Left lobe of liver (tissue), 2 donors: Measurements from ENCODE around the gene RBMS3. TPM values are rescaled to one million over a fixed set of nuclear protein-coding genes. Genes with fewer than 3 reads are reported as not detected.
"Not testable (repeated sequence)": the region's sequence is repeated elsewhere in the genome, so short reads cannot be mapped to it uniquely, and the experiment has no call there.

Experiments used
- ATAC-seq: fragments of 200-7000 bp; cut with Tn5 transposase; one replicate; pipeline ENCODE4 v1.9.1; 2020; ENCODE audit warnings: mild to moderate bottlenecking, moderate library complexity
- DNase-seq: peaks from one replicate; pipeline ENCODE4 v3.0.0-alpha.2; 2020; ENCODE audit warnings: low spot score
- total RNA-seq: library from RNA; stranded (reverse); gene quantifications from one replicate; pipeline ENCODE4 v1.2.1, GENCODE V29; 2021
- donor health status: DM: no; HTN: no; CAD: no; lungs with moderate emphysema.
- donor health status: DM: no; HTN: yes; CAD: no.

Gene RBMS3
- total RNA-seq, 1 donor from 2014 or later, result 9.6 TPM

GRCh38 chr3:30042274-30042859 lies 761.5 kb downstream of the RBMS3 start:
- DNase-seq, result peak; percentile 51
- peak; percentile 85 for ATAC-seq

- no peak for ATAC-seq
Observed at GRCh38 chr3:30042916-30043555, 762.2 kb downstream of the RBMS3 start.

GRCh38 chr3:30044515-30044914 lies 763.6 kb downstream of the RBMS3 start:
- no peak for DNase-seq

More at GRCh38 chr3:30042916-30043555, 762.2 kb downstream of the RBMS3 start:
- DNase-seq, result no peak

GRCh38 chr3:30048431-30048830 lies 767.6 kb downstream of the RBMS3 start:
- DNase-seq, result no peak
- no peak for ATAC-seq

More at GRCh38 chr3:30044515-30044914, 763.6 kb downstream of the RBMS3 start:
- no peak for ATAC-seq

- DNase-seq, ATAC-seq: not testable (repeated sequence)
Observed at GRCh38 chr3:30050116-30050515, 769.2 kb downstream of the RBMS3 start.

- no peak for ATAC-seq
- no peak for DNase-seq
Observed at GRCh38 chr3:30059240-30059639, 778.4 kb downstream of the RBMS3 start.
